ENCODE measurements around the gene ARHGEF28.

ARHGEF28 gene

DNA sequence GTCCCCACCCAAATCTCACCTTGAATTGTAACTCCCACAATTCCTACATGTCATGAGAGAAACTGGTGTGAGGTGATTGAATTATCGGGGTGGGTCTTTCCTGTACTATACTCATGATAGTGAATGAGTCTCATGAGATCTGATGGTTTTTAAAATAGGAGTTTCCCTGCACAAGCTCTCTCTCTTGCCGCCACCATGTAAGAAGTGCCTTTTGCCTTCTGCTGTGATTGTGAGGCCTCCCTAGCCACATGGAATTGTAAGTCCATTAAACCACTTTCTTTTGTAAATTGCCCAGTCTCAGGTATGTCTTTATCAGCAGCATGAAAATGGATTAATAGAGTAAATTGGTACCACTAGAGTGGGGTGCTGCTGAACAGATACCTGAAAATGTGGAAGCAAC, 140.9 kb downstream of the ARHGEF28 start:
- no peaks in the 10 kb centered on the region for H3K36me3 ChIP-seq (ENCODE audit: control insufficient read depth, insufficient read depth, low read length)
- H3K4me3 ChIP-seq (ENCODE audit: insufficient read depth, low read depth, low read length, poor library complexity, severe bottlenecking): no peak overlapping the region
- no peak overlapping the region for H3K27ac ChIP-seq (ENCODE audit: insufficient read depth, low read length, poor library complexity, severe bottlenecking)
- no peaks in the 10 kb centered on the region for H3K4me1 ChIP-seq (ENCODE audit: control insufficient read depth, insufficient read depth, low read length, poor library complexity, severe bottlenecking)
- H3K27me3 ChIP-seq (replicated peaks; ENCODE audit: control insufficient read depth, insufficient read depth, low read length, poor library complexity, severe bottlenecking): no peaks in the 10 kb centered on the region
- H3K9me3 ChIP-seq (ENCODE audit: control insufficient read depth, low read length): no peaks in the 10 kb centered on the region
- DNase-seq: no peak

- Histone ChIP-seq H3K9me3 (ENCODE audit: control insufficient read depth, low read length) (no peaks in the 10 kb centered on the region), H3K27me3 (replicated peaks; ENCODE audit: control insufficient read depth, insufficient read depth, low read length, poor library complexity, severe bottlenecking) (no peaks in the 10 kb centered on the region), H3K36me3 (ENCODE audit: control insufficient read depth, insufficient read depth, low read length) (no peaks in the 10 kb centered on the region), H3K4me1 (ENCODE audit: control insufficient read depth, insufficient read depth, low read length, poor library complexity, severe bottlenecking) (no peaks in the 10 kb centered on the region), H3K4me3 (ENCODE audit: insufficient read depth, low read depth, low read length, poor library complexity, severe bottlenecking) (no peak overlapping the region), H3K27ac (ENCODE audit: insufficient read depth, low read length, poor library complexity, severe bottlenecking) (no peak overlapping the region)
- DNase-seq: no peak
These were observed 144.4 kb downstream of the ARHGEF28 start for GRCh38 chr5:73770172-73771025.

GRCh38 chr5:73774924-73775323, 148.9 kb downstream of the ARHGEF28 start:
- no peak overlapping the region for H3K4me3 ChIP-seq (ENCODE audit: insufficient read depth, low read depth, low read length, poor library complexity, severe bottlenecking)
- H3K9me3 ChIP-seq (ENCODE audit: control insufficient read depth, low read length): no peaks in the 10 kb centered on the region
- DNase-seq: no peak
- H3K27ac ChIP-seq (ENCODE audit: insufficient read depth, low read length, poor library complexity, severe bottlenecking): no peak overlapping the region
- no peaks in the 10 kb centered on the region for H3K36me3 ChIP-seq (ENCODE audit: control insufficient read depth, insufficient read depth, low read length)
- H3K4me1 ChIP-seq (ENCODE audit: control insufficient read depth, insufficient read depth, low read length, poor library complexity, severe bottlenecking): no peaks in the 10 kb centered on the region
- no peaks in the 10 kb centered on the region for H3K27me3 ChIP-seq (replicated peaks; ENCODE audit: control insufficient read depth, insufficient read depth, low read length, poor library complexity, severe bottlenecking)

DNA sequence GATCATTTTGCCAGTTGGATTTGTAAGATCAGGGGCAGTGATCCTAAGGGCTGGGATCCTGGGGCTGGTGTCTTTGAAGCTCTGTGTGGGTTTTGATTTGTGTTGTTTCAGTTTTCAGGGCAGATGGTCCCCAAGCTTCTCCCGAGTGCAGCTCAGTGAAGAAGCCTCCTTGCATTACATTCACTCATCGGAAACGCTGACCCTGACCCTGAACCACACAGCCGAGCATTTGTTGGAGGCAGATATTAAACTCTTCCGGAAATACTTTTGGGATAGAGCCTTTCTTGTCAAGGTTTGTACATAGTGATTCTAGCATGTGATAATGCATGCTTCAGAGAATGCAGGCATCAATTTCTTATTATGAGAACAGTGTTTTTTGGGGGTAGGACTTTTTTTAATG, 150.4 kb downstream of the ARHGEF28 start:
- DNase-seq: no peak
- Histone ChIP-seq H3K36me3 (ENCODE audit: control insufficient read depth, insufficient read depth, low read length) (no peaks in the 10 kb centered on the region), H3K9me3 (ENCODE audit: control insufficient read depth, low read length) (no peaks in the 10 kb centered on the region), H3K4me1 (ENCODE audit: control insufficient read depth, insufficient read depth, low read length, poor library complexity, severe bottlenecking) (no peaks in the 10 kb centered on the region), H3K27ac (ENCODE audit: insufficient read depth, low read length, poor library complexity, severe bottlenecking) (no peak overlapping the region), H3K27me3 (replicated peaks; ENCODE audit: control insufficient read depth, insufficient read depth, low read length, poor library complexity, severe bottlenecking) (no peaks in the 10 kb centered on the region), H3K4me3 (ENCODE audit: insufficient read depth, low read depth, low read length, poor library complexity, severe bottlenecking) (no peak overlapping the region)

DNA sequence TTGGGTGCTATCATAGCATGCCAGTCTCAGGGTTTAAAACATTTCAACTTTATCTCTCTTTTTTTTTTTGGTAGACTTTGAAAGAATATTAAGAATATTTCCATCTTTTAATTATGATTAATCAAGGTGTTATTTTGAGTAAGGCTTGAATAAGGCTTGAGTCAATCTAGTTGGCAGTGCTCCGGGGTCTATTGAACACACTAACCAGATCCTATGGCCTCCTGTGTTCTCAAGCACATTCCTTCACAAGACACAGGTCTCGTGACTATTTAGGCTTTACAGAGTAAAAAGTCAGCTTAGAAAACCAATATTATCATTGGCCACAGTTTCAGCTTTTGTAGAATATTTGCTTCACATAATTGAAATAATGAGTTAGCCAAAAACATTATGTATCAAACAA, 151.2 kb downstream of the ARHGEF28 start:
- no peak overlapping the region for H3K27ac ChIP-seq (ENCODE audit: insufficient read depth, low read length, poor library complexity, severe bottlenecking)
- H3K27me3 ChIP-seq (replicated peaks; ENCODE audit: control insufficient read depth, insufficient read depth, low read length, poor library complexity, severe bottlenecking): no peaks in the 10 kb centered on the region
- no peaks in the 10 kb centered on the region for H3K36me3 ChIP-seq (ENCODE audit: control insufficient read depth, insufficient read depth, low read length)
- no peak for DNase-seq
- H3K4me3 ChIP-seq (ENCODE audit: insufficient read depth, low read depth, low read length, poor library complexity, severe bottlenecking): no peak overlapping the region
- H3K4me1 ChIP-seq (ENCODE audit: control insufficient read depth, insufficient read depth, low read length, poor library complexity, severe bottlenecking): no peaks in the 10 kb centered on the region
- no peaks in the 10 kb centered on the region for H3K9me3 ChIP-seq (ENCODE audit: control insufficient read depth, low read length)

DNA sequence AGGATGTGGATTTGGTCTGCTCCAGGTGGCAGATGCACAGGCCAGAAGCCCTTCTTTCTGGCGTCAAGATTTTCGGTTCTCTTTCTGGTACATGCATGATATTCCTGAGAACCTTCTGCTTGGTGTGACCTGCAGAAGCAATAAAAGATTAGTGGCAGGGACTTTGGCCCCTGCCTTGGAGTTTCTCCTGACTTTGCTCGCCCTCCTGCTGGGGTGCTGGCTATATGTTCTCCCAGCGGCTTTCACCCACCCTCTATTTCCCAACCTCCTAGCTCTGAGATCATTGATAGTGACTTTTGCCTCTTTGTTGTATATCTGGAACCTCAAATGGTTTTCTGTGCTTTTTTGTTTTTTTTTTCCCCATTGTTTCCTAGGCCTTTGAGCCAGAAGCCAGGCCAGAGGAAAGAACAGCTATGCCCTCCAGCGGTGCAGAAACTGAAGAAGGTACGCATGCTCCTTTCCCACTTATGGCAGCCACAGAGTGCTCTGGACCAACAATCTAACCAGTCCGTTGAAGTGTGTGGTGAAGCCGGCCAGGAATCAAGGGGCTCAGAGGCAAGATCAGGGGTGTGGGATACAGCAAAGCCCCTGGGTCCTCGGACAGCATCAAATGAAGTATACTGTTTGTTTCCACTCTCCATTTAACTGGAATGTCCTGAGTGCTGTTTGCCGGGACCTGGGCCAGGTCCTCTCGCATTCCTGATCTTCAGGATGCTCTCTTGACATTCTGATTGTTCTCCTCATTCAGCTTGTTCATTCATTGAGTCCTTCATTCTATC, 154.5 kb downstream of the ARHGEF28 start:
- Histone ChIP-seq H3K4me3 (ENCODE audit: insufficient read depth, low read depth, low read length, poor library complexity, severe bottlenecking) (no peak overlapping the region), H3K36me3 (ENCODE audit: control insufficient read depth, insufficient read depth, low read length) (no peaks in the 10 kb centered on the region), H3K4me1 (ENCODE audit: control insufficient read depth, insufficient read depth, low read length, poor library complexity, severe bottlenecking) (no peaks in the 10 kb centered on the region), H3K27me3 (replicated peaks; ENCODE audit: control insufficient read depth, insufficient read depth, low read length, poor library complexity, severe bottlenecking) (no peaks in the 10 kb centered on the region), H3K27ac (ENCODE audit: insufficient read depth, low read length, poor library complexity, severe bottlenecking) (no peak overlapping the region), H3K9me3 (ENCODE audit: control insufficient read depth, low read length) (no peaks in the 10 kb centered on the region)
- no peak for DNase-seq

DNA sequence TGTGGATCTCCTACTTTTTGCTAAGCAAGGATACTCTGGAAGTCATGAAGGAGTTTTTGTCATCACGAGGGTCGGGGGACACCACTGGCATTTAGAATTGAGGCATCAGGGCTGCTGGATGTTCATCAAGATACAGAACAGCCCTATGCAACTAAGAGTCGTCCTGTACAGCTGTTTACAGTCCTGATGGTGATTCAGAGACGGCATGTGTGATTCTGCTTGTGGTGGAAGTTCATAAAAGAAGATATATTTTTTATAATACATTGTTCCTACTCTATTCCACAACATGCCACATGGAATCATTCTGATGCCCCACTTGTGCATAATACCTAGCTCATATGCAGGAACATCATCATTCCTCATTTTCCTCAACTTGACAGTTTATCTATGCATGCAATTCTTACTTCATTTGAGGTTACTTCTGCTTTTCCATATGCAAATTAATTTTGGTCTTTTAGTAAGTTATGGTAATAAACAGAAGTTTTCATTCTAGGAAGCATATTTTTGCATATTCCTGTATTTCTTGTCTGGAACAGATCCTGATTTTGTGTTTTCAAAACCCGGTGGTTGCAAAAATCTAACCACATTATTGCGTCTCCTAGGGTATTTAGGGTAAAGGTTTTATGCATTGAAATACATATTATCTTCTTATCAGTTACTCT, 155.2 kb downstream of the ARHGEF28 start:
- H3K36me3 ChIP-seq (ENCODE audit: control insufficient read depth, insufficient read depth, low read length): no peaks in the 10 kb centered on the region
- no peaks in the 10 kb centered on the region for H3K9me3 ChIP-seq (ENCODE audit: control insufficient read depth, low read length)
- DNase-seq: no peak
- no peaks in the 10 kb centered on the region for H3K4me1 ChIP-seq (ENCODE audit: control insufficient read depth, insufficient read depth, low read length, poor library complexity, severe bottlenecking)
- no peak overlapping the region for H3K27ac ChIP-seq (ENCODE audit: insufficient read depth, low read length, poor library complexity, severe bottlenecking)
- H3K27me3 ChIP-seq (replicated peaks; ENCODE audit: control insufficient read depth, insufficient read depth, low read length, poor library complexity, severe bottlenecking): no peaks in the 10 kb centered on the region
- no peak overlapping the region for H3K4me3 ChIP-seq (ENCODE audit: insufficient read depth, low read depth, low read length, poor library complexity, severe bottlenecking)

- H3K9me3 ChIP-seq (ENCODE audit: control insufficient read depth, low read length): no peaks in the 10 kb centered on the region
- H3K4me1 ChIP-seq (ENCODE audit: control insufficient read depth, insufficient read depth, low read length, poor library complexity, severe bottlenecking): no peaks in the 10 kb centered on the region
- no peaks in the 10 kb centered on the region for H3K27me3 ChIP-seq (replicated peaks; ENCODE audit: control insufficient read depth, insufficient read depth, low read length, poor library complexity, severe bottlenecking)
- DNase-seq: no peak
- H3K36me3 ChIP-seq (ENCODE audit: control insufficient read depth, insufficient read depth, low read length): no peaks in the 10 kb centered on the region
- H3K27ac ChIP-seq (ENCODE audit: insufficient read depth, low read length, poor library complexity, severe bottlenecking): no peak overlapping the region
- H3K4me3 ChIP-seq (ENCODE audit: insufficient read depth, low read depth, low read length, poor library complexity, severe bottlenecking): no peak overlapping the region
These were observed 157.8 kb downstream of the ARHGEF28 start for GRCh38 chr5:73783828-73784227.

- no peaks in the 10 kb centered on the region for H3K9me3 ChIP-seq (ENCODE audit: control insufficient read depth, low read length)
- H3K27ac ChIP-seq (ENCODE audit: insufficient read depth, low read length, poor library complexity, severe bottlenecking): no peak overlapping the region
- no peaks in the 10 kb centered on the region for H3K27me3 ChIP-seq (replicated peaks; ENCODE audit: control insufficient read depth, insufficient read depth, low read length, poor library complexity, severe bottlenecking)
- H3K36me3 ChIP-seq (ENCODE audit: control insufficient read depth, insufficient read depth, low read length): no peaks in the 10 kb centered on the region
- no peak overlapping the region for H3K4me3 ChIP-seq (ENCODE audit: insufficient read depth, low read depth, low read length, poor library complexity, severe bottlenecking)
- no peak for DNase-seq
- H3K4me1 ChIP-seq (ENCODE audit: control insufficient read depth, insufficient read depth, low read length, poor library complexity, severe bottlenecking): no peaks in the 10 kb centered on the region
These were observed 160.2 kb downstream of the ARHGEF28 start for GRCh38 chr5:73786043-73786831.

Data from effector memory CD4-positive, alpha-beta T cell (primary cell).